Natural killer cell (primary cell): Measurements from ENCODE around the gene GRB2. TPM values are rescaled to one million over a fixed set of nuclear protein-coding genes. Genes with fewer than 3 reads are reported as not detected.

ENCODE experiments used
- ATAC-seq, 3 donors: fragments of 150-1000 bp in 2 of 3; fragments of 200-7000 bp in 1 of 3; cut with Tn5 transposase; 1 replicate in 1 of 3; 2 replicates in 2 of 3; pipeline ENCODE4 v1.10.0; 2021; ENCODE audit warnings: mild to moderate bottlenecking in 2 of 3, moderate library complexity in 2 of 3
- DNase-seq, 2 donors: peaks; one replicate each; pipeline versions ENCODE4 v3.0.0 to v3.0.0-alpha.2; 2013 to 2021; ENCODE audit warnings: mixed read lengths in 1 of 2
- H3K27ac ChIP-seq: one replicate; pipeline ENCODE4 v1.5.1; 2013; ENCODE audit warnings: mild to moderate bottlenecking, low read length
- H3K27me3 ChIP-seq: one replicate; pipeline ENCODE4 v1.6.1; 2013; ENCODE audit warnings: low read length; ENCODE audit not compliant: control insufficient read depth, insufficient read depth
- H3K36me3 ChIP-seq: one replicate; pipeline ENCODE4 v1.6.1; 2013; ENCODE audit warnings: low read length; ENCODE audit not compliant: control insufficient read depth, insufficient read depth
- H3K4me1 ChIP-seq: one replicate; pipeline ENCODE4 v1.6.1; 2013; ENCODE audit warnings: low read length; ENCODE audit not compliant: control insufficient read depth, insufficient read depth
- H3K4me3 ChIP-seq: one replicate; pipeline ENCODE4 v1.5.1; 2013; ENCODE audit warnings: low read length
- H3K9me3 ChIP-seq: one replicate; pipeline ENCODE4 v1.6.1; 2013; ENCODE audit warnings: low read length; ENCODE audit not compliant: control insufficient read depth, insufficient read depth
- H3K27ac Mint-ChIP-seq, 2 donors: one replicate each; pipeline ENCODE4 v1.8.0; 2022; ENCODE audit warnings: mild to moderate bottlenecking in 2 of 2, mixed read lengths in 2 of 2, moderate library complexity in 1 of 2
- H3K27me3 Mint-ChIP-seq, 2 donors: one replicate each; pipeline ENCODE4 v1.8.0; 2022; ENCODE audit warnings: low read depth in 2 of 2, mixed read lengths in 2 of 2
- H3K36me3 Mint-ChIP-seq: one replicate; pipeline ENCODE4 v1.8.0; 2022; ENCODE audit warnings: mixed read lengths
- H3K4me1 Mint-ChIP-seq, 2 donors: one replicate each; pipeline ENCODE4 v1.8.0; 2022; ENCODE audit warnings: mixed read lengths in 2 of 2
- H3K4me3 Mint-ChIP-seq: one replicate; pipeline ENCODE4 v1.8.0; 2022; ENCODE audit warnings: mild to moderate bottlenecking, moderate library complexity, mixed read lengths
- H3K9me3 Mint-ChIP-seq, 2 donors: one replicate each; pipeline ENCODE4 v1.8.0; 2022; ENCODE audit warnings: mixed read lengths in 2 of 2
- WGBS: methylation state at CpG from one replicate; pipeline ENCODE4 v1.1.7; 2013; ENCODE audit warnings: missing lambda C conversion rate; ENCODE audit not compliant: insufficient coverage; 5-methylcytosine and 5-hydroxymethylcytosine counted together
- intact Hi-C: fragments of 100-400 bp; cut with micrococcal nuclease; formaldehyde crosslinking; loops from one replicate; pipeline ENCODE4 v1.14.2; 2022
- total RNA-seq, 4 donors: library from RNA; stranded (reverse); fragments of 120-200 nt in 1 of 4; gene quantifications; one replicate each; pipeline versions ENCODE4 v1.2.3 to v1.2.4, GENCODE V29; 2013 to 2022
- TF ChIP-seq, protein P1 (sequence below): fragments of 200-600 bp; IDR thresholded peaks from one replicate; pipeline ENCODE4 v1.8.0; 2022; ENCODE audit warnings: antibody characterized with exemption

The GRB2 gene
- total RNA-seq, 3 donors from 2014 or later (not counting 1 experiment from before 2014, with no cell fraction given) = 115 to 142 (median 116) TPM

- H3K9me3 ChIP-seq = no peaks in the 10 kb centered on the region
- peak overlapping the region; percentile 31 for H3K4me3 Mint-ChIP-seq
- H3K4me1 Mint-ChIP-seq = peaks cover 73 to 75% of the 10 kb centered on the region in 2 donors
Observed at GRCh38 chr17:75340631-75341030, 64.8 kb downstream of the GRB2 start.

GRCh38 chr17:75339971-75340370 lies 65.5 kb downstream of the GRB2 start:
- Histone ChIP-seq H3K36me3 (no peaks in the 10 kb centered on the region), H3K27ac (peak overlapping the region; percentile 57), H3K4me3 (no peak overlapping the region), H3K9me3 (no peaks in the 10 kb centered on the region), H3K27me3 (no peaks in the 10 kb centered on the region), H3K4me1 (peaks cover 72% of the 10 kb centered on the region)
- peak overlapping the region; percentile 81 for H3K4me3 Mint-ChIP-seq
- H3K36me3 Mint-ChIP-seq = no peaks in the 10 kb centered on the region
- peak overlapping the region; percentile 81 to 91 for H3K27ac Mint-ChIP-seq
- no peaks in the 10 kb centered on the region for H3K27me3 Mint-ChIP-seq
- WGBS = 95% methylated on average over 3 of the region's 3 CpGs
- no peak for ATAC-seq
- TF ChIP-seq, protein P1, sequence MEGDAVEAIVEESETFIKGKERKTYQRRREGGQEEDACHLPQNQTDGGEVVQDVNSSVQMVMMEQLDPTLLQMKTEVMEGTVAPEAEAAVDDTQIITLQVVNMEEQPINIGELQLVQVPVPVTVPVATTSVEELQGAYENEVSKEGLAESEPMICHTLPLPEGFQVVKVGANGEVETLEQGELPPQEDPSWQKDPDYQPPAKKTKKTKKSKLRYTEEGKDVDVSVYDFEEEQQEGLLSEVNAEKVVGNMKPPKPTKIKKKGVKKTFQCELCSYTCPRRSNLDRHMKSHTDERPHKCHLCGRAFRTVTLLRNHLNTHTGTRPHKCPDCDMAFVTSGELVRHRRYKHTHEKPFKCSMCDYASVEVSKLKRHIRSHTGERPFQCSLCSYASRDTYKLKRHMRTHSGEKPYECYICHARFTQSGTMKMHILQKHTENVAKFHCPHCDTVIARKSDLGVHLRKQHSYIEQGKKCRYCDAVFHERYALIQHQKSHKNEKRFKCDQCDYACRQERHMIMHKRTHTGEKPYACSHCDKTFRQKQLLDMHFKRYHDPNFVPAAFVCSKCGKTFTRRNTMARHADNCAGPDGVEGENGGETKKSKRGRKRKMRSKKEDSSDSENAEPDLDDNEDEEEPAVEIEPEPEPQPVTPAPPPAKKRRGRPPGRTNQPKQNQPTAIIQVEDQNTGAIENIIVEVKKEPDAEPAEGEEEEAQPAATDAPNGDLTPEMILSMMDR = no peak
- no peak for DNase-seq
- intact Hi-C loops = loop anchor here (5.0 kb wide), 1 partner anchor 62 kb away; no protein-coding TSS in a partner anchor
- no peaks in the 10 kb centered on the region for H3K9me3 Mint-ChIP-seq
- H3K4me1 Mint-ChIP-seq = peaks cover 73 to 75% of the 10 kb centered on the region in 2 donors

More at GRCh38 chr17:75340631-75341030, 64.8 kb downstream of the GRB2 start:
- Histone ChIP-seq H3K4me1 (peaks cover 78% of the 10 kb centered on the region), H3K36me3 (no peaks in the 10 kb centered on the region), H3K27me3 (no peaks in the 10 kb centered on the region), H3K27ac (no peak overlapping the region), H3K4me3 (no peak overlapping the region)
- Mint-ChIP-seq H3K27me3 (no peaks in the 10 kb centered on the region), H3K36me3 (no peaks in the 10 kb centered on the region), H3K9me3 (no peaks in the 10 kb centered on the region), H3K27ac (peak overlapping the region; percentile 81 to 91)
- 75% methylated on average over 4 of the region's 5 CpGs for WGBS
- ATAC-seq (no peak), DNase-seq (no peak)
- TF ChIP-seq, protein P1 = no peak
- intact Hi-C loops = loop anchor here (5.0 kb wide), 1 partner anchor 62 kb away; no protein-coding TSS in a partner anchor

- no peaks in the 10 kb centered on the region for H3K36me3 ChIP-seq
- H3K9me3 ChIP-seq = no peaks in the 10 kb centered on the region
- H3K4me3 Mint-ChIP-seq = peak overlapping the region; percentile 81
- H3K27ac Mint-ChIP-seq = peak overlapping the region; percentile 81 to 91
- H3K4me3 ChIP-seq = no peak overlapping the region
- intact Hi-C loops = no loop called here
- 11% methylated on average over 5 of the region's 6 CpGs for WGBS
- peak overlapping the region; percentile 42 for H3K27ac ChIP-seq
- peaks cover 66 to 71% of the 10 kb centered on the region in 2 donors for H3K4me1 Mint-ChIP-seq
- no peaks in the 10 kb centered on the region for H3K9me3 Mint-ChIP-seq
- TF ChIP-seq, protein P1 = no peak
- peaks cover 63% of the 10 kb centered on the region for H3K4me1 ChIP-seq
- H3K36me3 Mint-ChIP-seq = no peaks in the 10 kb centered on the region
- DNase-seq = peak in 1 of 2 donors; percentile 59
- no peaks in the 10 kb centered on the region for H3K27me3 ChIP-seq
- H3K27me3 Mint-ChIP-seq = no peaks in the 10 kb centered on the region
- peak; percentile 18 to 44 (median 33) for ATAC-seq
Observed at GRCh38 chr17:75338335-75338734, 67.1 kb downstream of the GRB2 start.

DNA sequence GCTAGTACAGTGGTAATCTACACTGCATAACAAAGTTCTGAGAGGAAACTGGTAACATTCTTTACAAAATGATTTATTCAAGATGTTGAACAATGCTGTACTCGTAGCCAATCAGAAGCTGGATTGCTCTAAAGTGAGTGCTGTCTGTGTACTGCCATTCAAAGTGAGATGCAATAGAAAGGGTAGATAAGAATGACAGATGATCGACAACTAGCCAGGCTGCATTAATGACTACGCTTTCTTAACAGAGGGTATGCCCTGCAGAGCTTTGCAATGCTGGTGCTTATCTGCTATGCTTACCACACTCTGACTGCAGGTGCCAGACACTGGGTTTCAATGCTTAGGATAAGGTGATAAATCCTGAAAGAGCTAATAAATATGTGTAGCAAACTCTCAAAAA lies 70.2 kb downstream of the GRB2 start:
- Histone ChIP-seq H3K4me3 (no peak overlapping the region), H3K36me3 (peaks cover 10% of the 10 kb centered on the region), H3K9me3 (no peaks in the 10 kb centered on the region), H3K4me1 (peaks cover 45% of the 10 kb centered on the region), H3K27ac (no peak overlapping the region), H3K27me3 (no peaks in the 10 kb centered on the region)
- H3K9me3 Mint-ChIP-seq = no peaks in the 10 kb centered on the region
- WGBS = 61% methylated on average over 3 of the region's 3 CpGs
- no peaks in the 10 kb centered on the region for H3K36me3 Mint-ChIP-seq
- DNase-seq = no peak
- H3K27ac Mint-ChIP-seq = peak overlapping the region; percentile 20 to 24
- peaks cover 41 to 52% of the 10 kb centered on the region in 2 donors for H3K4me1 Mint-ChIP-seq
- H3K4me3 Mint-ChIP-seq = no peak overlapping the region
- TF ChIP-seq, protein P1 = no peak
- intact Hi-C loops = no loop called here
- no peaks in the 10 kb centered on the region for H3K27me3 Mint-ChIP-seq
- ATAC-seq = peak in 1 of 3 donors; percentile 32
